ENCODE results near the gene ABHD6. TPM values are rescaled to one million over a fixed set of nuclear protein-coding genes. Genes with fewer than 3 reads are reported as not detected.
A peak's percentile ranks its signal among the peaks of the same experiment; 100 is the strongest.
"Not testable (repeated sequence)": the region's sequence is repeated elsewhere in the genome, so short reads cannot be mapped to it uniquely, and the experiment has no call there.

The ABHD6 gene
- polyA plus RNA-seq, 1 donor: 33.8 TPM

DNA sequence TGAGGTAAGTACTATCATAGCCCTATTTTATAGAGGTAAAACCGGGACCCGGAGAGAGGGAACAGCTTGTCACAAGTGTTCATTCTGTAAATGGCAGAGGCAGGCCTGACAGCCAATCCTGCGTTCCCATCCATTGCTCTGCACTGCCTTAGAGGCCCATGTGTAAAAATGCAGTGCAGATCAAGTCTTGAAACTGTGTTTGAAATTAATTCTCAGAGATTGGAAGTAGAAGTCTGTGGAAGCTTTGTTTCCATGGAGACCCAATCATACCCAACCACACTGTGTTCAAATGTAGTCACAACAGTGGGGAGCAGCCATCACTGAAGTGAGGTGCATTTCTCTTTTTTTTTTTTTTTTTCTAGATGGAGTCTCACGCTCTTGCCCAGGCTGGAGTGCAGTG, 13.7 kb upstream of the ABHD6 start:
- H3K4me3 ChIP-seq (ENCODE audit: low read length): no peak overlapping the region
- no peaks in the 10 kb centered on the region for H3K9me3 ChIP-seq (ENCODE audit: control insufficient read depth, low read depth, low read length)
- WGBS (ENCODE audit: insufficient coverage, low lambda C conversion rate): no CpG with 5 or more reads among the region's 4 CpGs
- H3K36me3 ChIP-seq (ENCODE audit: control insufficient read depth, insufficient read depth, low read length): no peaks in the 10 kb centered on the region
- no peaks in the 10 kb centered on the region for H3K27me3 ChIP-seq (ENCODE audit: control insufficient read depth, insufficient read depth, low read length)
- no peak for DNase-seq
- H3K27ac ChIP-seq (ENCODE audit: low read length): no peak overlapping the region
- peaks cover 5% of the 10 kb centered on the region for H3K4me1 ChIP-seq (ENCODE audit: control insufficient read depth, insufficient read depth, low read length)

DNA sequence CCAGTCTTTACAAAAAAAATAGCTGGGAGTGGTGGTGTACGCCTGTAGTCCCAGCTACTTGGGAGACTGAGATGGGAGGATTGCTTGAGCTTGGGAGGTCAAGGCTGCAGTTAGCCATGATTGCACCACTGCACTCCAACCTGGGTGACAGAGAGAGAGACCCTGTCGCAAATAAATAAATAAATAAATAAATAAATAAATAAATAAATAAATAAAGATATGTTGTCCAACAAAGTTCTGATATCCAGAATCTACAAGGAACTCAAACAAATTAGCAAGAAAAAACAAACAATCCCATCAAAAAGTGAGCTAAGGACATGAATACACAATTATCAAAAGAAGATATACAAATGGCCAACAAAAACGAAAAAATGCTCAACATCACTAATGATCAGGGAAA, 9.7 kb upstream of the ABHD6 start:
- DNase-seq; H3K4me1 ChIP-seq (ENCODE audit: control insufficient read depth, insufficient read depth, low read length); H3K4me3 ChIP-seq (ENCODE audit: low read length); H3K36me3 ChIP-seq (ENCODE audit: control insufficient read depth, insufficient read depth, low read length); H3K9me3 ChIP-seq (ENCODE audit: control insufficient read depth, low read depth, low read length); H3K27ac ChIP-seq (ENCODE audit: low read length); H3K27me3 ChIP-seq (ENCODE audit: control insufficient read depth, insufficient read depth, low read length): not testable (repeated sequence)
- WGBS (ENCODE audit: insufficient coverage, low lambda C conversion rate): no CpG with 5 or more reads among the region's 3 CpGs

DNA sequence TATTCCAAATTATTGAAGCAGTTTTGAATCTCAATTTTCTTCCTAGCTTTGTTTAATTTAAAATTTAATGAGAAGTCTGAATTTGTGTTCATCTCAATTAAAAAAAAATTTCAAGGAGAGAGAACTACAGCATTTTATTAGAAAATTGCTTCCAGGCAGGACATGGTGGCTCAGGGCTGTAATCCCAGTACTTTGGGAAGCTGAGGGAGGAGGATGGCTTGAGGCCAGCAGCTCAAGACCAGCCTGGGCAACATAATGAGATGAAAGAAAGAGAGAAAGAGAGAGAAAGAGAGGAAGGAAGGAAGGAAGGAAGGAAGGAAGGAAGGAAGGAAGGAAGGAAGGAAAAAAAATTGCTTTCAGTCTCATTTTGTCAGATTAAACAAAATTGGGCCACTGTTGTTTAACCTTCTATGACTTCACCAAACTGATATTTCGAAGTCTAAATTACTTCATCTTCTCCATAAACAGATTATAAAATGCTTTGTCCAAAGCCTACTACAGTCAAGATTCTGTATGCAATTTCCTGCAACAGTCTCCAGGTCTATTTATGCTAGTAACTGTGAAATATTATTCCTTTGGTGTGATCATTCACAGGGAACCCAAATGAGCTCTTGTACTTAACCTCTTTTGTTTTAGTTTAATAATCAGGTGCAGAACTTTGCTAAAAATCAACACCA, 6.6 kb upstream of the ABHD6 start:
- no peak overlapping the region for H3K27ac ChIP-seq (ENCODE audit: low read length)
- peaks cover 3% of the 10 kb centered on the region for H3K4me1 ChIP-seq (ENCODE audit: control insufficient read depth, insufficient read depth, low read length)
- H3K4me3 ChIP-seq (ENCODE audit: low read length): no peak overlapping the region
- no peak for DNase-seq
- WGBS (ENCODE audit: insufficient coverage, low lambda C conversion rate): no CpG with 5 or more reads among the region's 1 CpG
- no peaks in the 10 kb centered on the region for H3K9me3 ChIP-seq (ENCODE audit: control insufficient read depth, low read depth, low read length)
- no peaks in the 10 kb centered on the region for H3K36me3 ChIP-seq (ENCODE audit: control insufficient read depth, insufficient read depth, low read length)
- no peaks in the 10 kb centered on the region for H3K27me3 ChIP-seq (ENCODE audit: control insufficient read depth, insufficient read depth, low read length)

DNA sequence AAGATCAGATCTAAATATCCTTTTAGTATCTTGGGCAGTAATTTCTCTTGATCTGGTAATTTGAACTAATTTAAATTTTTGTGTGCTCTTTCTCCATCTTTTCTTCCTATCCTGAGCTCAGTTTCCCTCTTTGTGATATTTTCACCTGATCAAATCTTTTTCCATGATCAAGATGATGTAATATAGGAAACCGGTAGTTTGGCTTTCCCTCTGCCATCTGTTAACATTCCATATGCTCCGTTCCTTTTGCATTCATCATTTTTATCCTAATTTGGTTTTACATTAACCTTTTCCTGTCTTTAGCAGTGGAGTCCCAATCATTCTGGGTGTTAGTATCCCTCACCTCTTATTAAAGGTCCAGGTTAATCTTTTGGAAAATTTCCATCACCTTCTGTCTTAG, 5.9 kb upstream of the ABHD6 start:
- 61% methylated on average over 2 of the region's 2 CpGs for WGBS (ENCODE audit: insufficient coverage, low lambda C conversion rate)
- no peak overlapping the region for H3K4me3 ChIP-seq (ENCODE audit: low read length)

DNA sequence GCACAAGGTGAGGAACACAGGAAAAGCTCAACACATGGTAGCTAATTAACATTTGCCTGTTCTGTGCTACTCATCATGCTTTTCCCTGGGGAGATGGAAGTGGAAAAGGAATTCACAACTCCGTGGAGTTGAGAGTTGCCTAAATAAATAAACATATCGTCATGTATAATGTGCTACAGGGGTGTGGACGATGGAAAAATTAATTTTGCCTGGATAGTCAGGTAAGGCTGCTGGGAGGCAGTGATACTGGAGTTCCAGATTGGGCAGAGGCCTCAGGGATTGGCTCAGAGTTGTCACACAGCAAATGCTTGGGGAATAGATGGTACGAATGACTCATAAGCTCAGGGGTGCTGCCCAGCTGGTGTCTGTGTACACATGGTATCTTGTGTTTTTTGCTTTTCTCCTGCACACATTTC, 3.1 kb upstream of the ABHD6 start:
- Histone ChIP-seq H3K4me3 (ENCODE audit: low read length) (no peak overlapping the region), H3K27ac (ENCODE audit: low read length) (no peak overlapping the region), H3K27me3 (ENCODE audit: control insufficient read depth, insufficient read depth, low read length) (no peaks in the 10 kb centered on the region), H3K9me3 (ENCODE audit: control insufficient read depth, low read depth, low read length) (no peaks in the 10 kb centered on the region), H3K36me3 (ENCODE audit: control insufficient read depth, insufficient read depth, low read length) (no peaks in the 10 kb centered on the region), H3K4me1 (ENCODE audit: control insufficient read depth, insufficient read depth, low read length) (peaks cover 19% of the 10 kb centered on the region)
- 0% methylated on average over 1 of the region's 4 CpGs for WGBS (ENCODE audit: insufficient coverage, low lambda C conversion rate)
- peak in 1 of 2 donors; percentile 31 for DNase-seq

More for the DNA sequence above, 5.9 kb upstream of the ABHD6 start:
- DNase-seq: no peak
- H3K27me3 ChIP-seq (ENCODE audit: control insufficient read depth, insufficient read depth, low read length): no peaks in the 10 kb centered on the region
- no peaks in the 10 kb centered on the region for H3K9me3 ChIP-seq (ENCODE audit: control insufficient read depth, low read depth, low read length)
- no peaks in the 10 kb centered on the region for H3K36me3 ChIP-seq (ENCODE audit: control insufficient read depth, insufficient read depth, low read length)
- H3K4me1 ChIP-seq (ENCODE audit: control insufficient read depth, insufficient read depth, low read length): peaks cover 9% of the 10 kb centered on the region
- H3K27ac ChIP-seq (ENCODE audit: low read length): no peak overlapping the region

DNA sequence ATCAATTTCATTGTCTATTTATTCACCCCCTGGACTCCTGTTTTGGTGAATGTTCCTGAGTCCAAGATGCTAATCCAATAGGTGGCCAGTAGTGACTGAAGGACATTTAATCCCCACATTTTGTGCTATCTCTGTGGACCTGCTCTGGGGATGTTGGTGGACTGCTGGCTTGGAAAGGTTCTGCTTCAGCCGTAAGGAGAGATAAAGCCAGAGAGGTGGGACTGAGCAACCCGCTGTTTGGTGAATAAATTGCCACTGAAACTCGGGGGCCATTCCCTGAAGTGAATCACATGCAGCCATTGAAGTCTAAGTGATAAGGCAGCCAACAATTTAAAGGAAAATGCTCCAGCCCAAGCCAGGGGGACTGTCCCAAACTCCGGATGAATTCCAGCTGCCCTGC, 1.6 kb upstream of the ABHD6 start:
- WGBS (ENCODE audit: insufficient coverage, low lambda C conversion rate): no CpG with 5 or more reads among the region's 4 CpGs
- Histone ChIP-seq H3K36me3 (ENCODE audit: control insufficient read depth, insufficient read depth, low read length) (no peaks in the 10 kb centered on the region), H3K9me3 (ENCODE audit: control insufficient read depth, low read depth, low read length) (no peaks in the 10 kb centered on the region), H3K27me3 (ENCODE audit: control insufficient read depth, insufficient read depth, low read length) (no peaks in the 10 kb centered on the region), H3K27ac (ENCODE audit: low read length) (no peak overlapping the region), H3K4me3 (ENCODE audit: low read length) (no peak overlapping the region), H3K4me1 (ENCODE audit: control insufficient read depth, insufficient read depth, low read length) (peaks cover 19% of the 10 kb centered on the region)
- DNase-seq: no peak

DNA sequence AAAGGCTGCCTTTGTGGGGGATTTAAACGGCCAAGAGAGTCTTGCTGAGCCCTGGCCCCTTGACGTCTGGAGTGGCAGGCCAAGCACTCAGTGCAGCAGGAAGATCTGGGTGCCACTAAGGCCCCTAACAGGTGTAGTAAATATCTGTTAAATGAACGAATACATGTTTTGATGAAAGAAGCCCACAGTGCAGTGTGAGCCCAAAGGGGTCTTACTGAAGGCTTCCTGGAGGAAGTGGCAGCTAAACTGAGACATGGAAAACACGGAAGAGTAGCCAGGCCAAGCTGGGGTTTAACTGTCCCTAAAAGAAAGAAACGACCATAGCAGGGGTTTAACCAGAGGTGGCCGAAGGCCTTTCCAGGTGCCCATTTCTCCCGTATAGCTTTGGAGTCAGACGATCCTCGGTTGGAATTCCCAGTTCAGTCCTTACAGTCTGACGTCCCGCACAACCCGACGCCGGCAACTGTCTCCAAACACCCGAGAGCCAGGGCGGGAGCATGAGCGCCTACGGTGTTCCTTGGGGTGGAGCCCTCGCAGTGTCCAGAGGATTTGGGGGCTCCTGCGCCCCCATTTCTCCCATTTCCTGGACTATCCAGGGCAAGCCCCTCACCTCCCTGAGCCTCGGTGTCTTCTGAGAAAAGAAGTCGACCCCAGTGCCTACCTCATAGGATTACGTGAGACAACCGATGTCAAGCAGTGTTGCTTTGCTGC, 910 bp upstream of the ABHD6 start:
- DNase-seq: no peak

DNA sequence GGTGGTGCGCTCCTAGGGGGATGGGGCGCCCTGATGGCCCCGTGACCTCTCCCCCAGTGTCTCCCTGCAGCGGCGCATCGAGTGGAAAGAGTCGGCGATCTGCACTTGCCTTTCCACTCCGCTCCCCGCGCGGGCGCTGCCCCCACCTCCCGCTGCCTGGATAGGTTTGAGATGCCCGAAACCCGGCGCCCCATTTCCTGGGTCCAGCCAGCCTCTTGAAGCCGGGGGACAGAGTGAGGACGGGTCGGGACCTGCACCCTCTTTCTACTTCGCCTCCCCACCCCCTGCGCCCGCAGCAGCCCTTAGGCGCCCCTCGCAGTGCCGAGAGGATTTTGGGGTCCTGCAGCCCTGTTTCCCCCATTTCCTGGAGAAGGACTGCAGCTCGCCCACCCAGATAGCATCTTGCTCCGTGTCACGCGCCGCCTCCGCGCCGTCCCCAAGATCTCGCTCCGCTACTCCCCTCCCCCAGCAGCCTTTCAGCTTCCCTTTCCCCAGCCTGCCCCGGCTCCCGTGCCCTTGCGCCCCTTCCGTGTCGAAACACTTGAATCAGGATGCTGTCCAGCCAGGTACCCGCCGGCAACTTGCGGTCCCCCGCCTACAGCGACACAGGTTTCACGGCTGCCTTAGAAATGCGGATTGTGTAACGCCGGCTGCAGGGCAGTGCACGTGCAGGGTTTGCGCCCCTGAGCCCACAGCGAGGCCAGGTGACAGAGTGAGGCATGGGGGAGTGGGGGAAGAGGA, 519 bp downstream of the ABHD6 start:
- no peaks in the 10 kb centered on the region for H3K36me3 ChIP-seq (ENCODE audit: control insufficient read depth, insufficient read depth, low read length)
- H3K27me3 ChIP-seq (ENCODE audit: control insufficient read depth, insufficient read depth, low read length): no peaks in the 10 kb centered on the region
- DNase-seq: peak; percentile 52 to 68

More for the DNA sequence above, 910 bp upstream of the ABHD6 start:
- Histone ChIP-seq H3K27ac (ENCODE audit: low read length) (peak overlapping the region; percentile 32), H3K27me3 (ENCODE audit: control insufficient read depth, insufficient read depth, low read length) (no peaks in the 10 kb centered on the region), H3K4me3 (ENCODE audit: low read length) (peak overlapping the region; percentile 82), H3K4me1 (ENCODE audit: control insufficient read depth, insufficient read depth, low read length) (peaks cover 19% of the 10 kb centered on the region), H3K36me3 (ENCODE audit: control insufficient read depth, insufficient read depth, low read length) (no peaks in the 10 kb centered on the region), H3K9me3 (ENCODE audit: control insufficient read depth, low read depth, low read length) (no peaks in the 10 kb centered on the region)
- no CpG with 5 or more reads among the region's 24 CpGs for WGBS (ENCODE audit: insufficient coverage, low lambda C conversion rate)

DNA sequence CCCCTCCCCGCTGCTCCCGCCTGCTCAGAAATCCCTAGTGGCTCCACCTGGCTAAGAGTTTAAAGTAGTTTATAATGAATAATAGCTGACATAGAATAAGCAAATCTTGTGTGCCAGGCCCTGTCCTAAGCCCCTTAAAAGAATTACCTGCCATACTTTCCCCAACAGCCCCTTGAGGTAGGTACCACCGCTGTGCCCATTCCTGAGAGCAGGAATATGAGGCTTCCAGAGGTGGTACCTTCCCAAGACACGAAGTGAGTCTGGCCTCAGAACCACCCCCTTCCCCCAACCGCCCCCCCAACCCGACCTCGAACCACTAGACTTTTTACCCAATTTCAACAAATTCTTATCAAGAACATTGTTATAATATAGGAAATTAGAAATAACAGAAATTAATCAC, 1.2 kb downstream of the ABHD6 start:
- no CpG with 5 or more reads among the region's 7 CpGs for WGBS (ENCODE audit: insufficient coverage, low lambda C conversion rate)
- Histone ChIP-seq H3K4me3 (ENCODE audit: low read length) (peak overlapping the region; percentile 82), H3K4me1 (ENCODE audit: control insufficient read depth, insufficient read depth, low read length) (peaks cover 19% of the 10 kb centered on the region), H3K9me3 (ENCODE audit: control insufficient read depth, low read depth, low read length) (no peaks in the 10 kb centered on the region), H3K27ac (ENCODE audit: low read length) (no peak overlapping the region), H3K36me3 (ENCODE audit: control insufficient read depth, insufficient read depth, low read length) (no peaks in the 10 kb centered on the region), H3K27me3 (ENCODE audit: control insufficient read depth, insufficient read depth, low read length) (no peaks in the 10 kb centered on the region)
- DNase-seq: no peak

More for the DNA sequence above, 519 bp downstream of the ABHD6 start:
- Histone ChIP-seq H3K9me3 (ENCODE audit: control insufficient read depth, low read depth, low read length) (no peaks in the 10 kb centered on the region), H3K4me3 (ENCODE audit: low read length) (peak overlapping the region; percentile 82), H3K27ac (ENCODE audit: low read length) (peak overlapping the region; percentile 22), H3K4me1 (ENCODE audit: control insufficient read depth, insufficient read depth, low read length) (peaks cover 19% of the 10 kb centered on the region)
- no CpG with 5 or more reads among the region's 53 CpGs for WGBS (ENCODE audit: insufficient coverage, low lambda C conversion rate)

DNA sequence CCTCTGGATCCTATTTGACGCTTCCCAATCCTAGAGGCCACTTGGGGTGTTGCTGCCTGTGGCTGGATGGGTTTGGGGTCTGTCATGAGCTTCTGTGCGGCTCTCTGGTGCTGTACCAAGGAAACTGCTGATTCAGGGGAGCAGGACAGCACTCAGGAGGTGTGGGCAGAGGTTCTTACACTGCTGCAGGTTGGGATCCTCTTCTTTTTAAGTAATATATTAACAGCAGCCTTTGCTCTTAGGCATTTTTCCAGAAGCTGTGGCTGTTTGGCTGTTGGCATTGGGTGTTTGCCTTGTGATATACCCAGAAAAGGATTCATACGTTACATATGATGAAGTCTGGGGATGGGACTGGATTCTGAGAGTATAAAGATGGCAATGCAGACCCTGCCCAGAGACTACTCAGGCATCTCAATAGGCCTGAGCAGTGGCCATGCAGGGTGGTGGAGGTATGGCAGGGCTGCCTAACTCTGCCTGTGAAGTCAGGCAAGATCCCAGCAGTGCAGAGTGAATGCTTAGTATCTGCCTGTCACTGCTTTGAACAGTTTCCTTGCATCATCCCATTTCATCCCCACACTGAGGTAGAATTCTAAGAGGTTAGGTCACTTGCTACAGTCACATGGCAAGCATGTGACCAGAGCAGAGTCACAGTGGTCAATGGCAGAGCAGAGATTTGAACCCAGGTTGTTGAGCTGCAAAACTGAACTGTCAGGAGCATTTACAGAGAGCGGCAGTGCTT, 3.9 kb downstream of the ABHD6 start:
- no peak overlapping the region for H3K4me3 ChIP-seq (ENCODE audit: low read length)
- peak overlapping the region; percentile 88 for H3K27ac ChIP-seq (ENCODE audit: low read length)
- peak; percentile 52 to 57 for DNase-seq
- 100% methylated on average over 1 of the region's 4 CpGs for WGBS (ENCODE audit: insufficient coverage, low lambda C conversion rate)
- H3K9me3 ChIP-seq (ENCODE audit: control insufficient read depth, low read depth, low read length): no peaks in the 10 kb centered on the region
- no peaks in the 10 kb centered on the region for H3K27me3 ChIP-seq (ENCODE audit: control insufficient read depth, insufficient read depth, low read length)
- H3K36me3 ChIP-seq (ENCODE audit: control insufficient read depth, insufficient read depth, low read length): no peaks in the 10 kb centered on the region
- peaks cover 23% of the 10 kb centered on the region for H3K4me1 ChIP-seq (ENCODE audit: control insufficient read depth, insufficient read depth, low read length)
